ENCODE results near the gene DDX56. TPM values are rescaled to one million over a fixed set of nuclear protein-coding genes. Genes with fewer than 3 reads are reported as not detected.
"Not testable (repeated sequence)": the region's sequence is repeated elsewhere in the genome, so short reads cannot be mapped to it uniquely, and the experiment has no call there.

The DDX56 gene
- polyA plus RNA-seq, 1 donor: 97.1 TPM

DNA sequence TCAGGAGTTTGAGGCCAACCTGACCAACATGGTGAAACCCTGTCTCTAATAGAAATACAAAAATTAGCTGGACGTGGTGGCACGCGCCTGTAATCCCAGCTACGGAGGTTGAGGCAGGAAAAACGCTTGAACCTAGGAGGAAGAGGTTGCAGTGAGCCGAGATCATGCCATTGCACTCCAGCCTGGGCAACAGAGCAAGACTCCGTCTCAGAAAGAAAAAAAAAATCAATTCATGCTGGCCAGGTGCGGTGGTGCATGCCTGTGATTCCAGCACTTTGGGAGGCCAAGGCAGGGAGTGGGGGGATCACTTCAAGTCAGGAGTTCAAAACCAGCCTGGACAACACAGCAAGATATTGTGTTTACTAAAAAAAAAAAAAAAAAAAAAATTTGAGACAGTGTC is 23.5 kb upstream of the DDX56 start:
- not testable (repeated sequence) for H3K4me1 ChIP-seq (ENCODE audit: control insufficient read depth, insufficient read depth, low read length); H3K4me3 ChIP-seq (ENCODE audit: low read length); H3K27me3 ChIP-seq (ENCODE audit: control insufficient read depth, insufficient read depth, low read length); H3K9me3 ChIP-seq (ENCODE audit: control insufficient read depth, low read depth, low read length); H3K27ac ChIP-seq (ENCODE audit: low read length); DNase-seq; H3K36me3 ChIP-seq (ENCODE audit: control insufficient read depth, insufficient read depth, low read length)
- WGBS (ENCODE audit: insufficient coverage, low lambda C conversion rate): no CpG with 5 or more reads among the region's 8 CpGs

DNA sequence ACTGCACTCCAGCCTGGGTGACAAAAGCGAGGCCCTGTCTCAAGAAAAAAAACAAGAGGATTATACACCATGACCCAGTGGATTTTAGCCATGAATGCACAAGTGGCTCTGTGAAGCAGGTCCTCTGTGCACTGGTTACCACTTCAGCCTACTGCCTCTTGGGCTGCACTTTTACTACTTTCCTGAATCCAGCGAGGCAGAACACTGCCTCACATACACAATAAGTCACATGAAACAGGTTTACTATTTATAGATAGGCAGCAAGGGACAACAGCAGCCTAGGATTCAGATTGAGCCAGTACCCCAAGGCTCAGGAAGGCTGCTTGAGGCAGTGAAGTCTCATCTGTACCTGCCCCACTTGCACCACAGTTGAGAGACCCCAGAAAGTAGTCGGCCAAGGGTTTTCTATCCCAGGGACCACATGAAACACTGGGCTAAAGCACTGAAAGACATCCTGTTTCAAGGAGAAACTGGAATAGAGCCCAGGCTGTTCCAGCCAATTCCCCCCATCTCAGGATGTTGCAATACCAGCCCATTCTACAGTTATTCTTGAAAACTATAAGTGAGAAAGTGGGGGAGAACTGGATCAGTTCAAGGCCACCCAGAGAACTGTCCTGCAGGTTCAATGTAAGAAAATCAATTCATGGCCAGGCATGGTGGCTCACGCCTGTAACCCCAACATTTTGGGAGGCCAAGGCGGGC is 22.4 kb upstream of the DDX56 start:
- no peaks in the 10 kb centered on the region for H3K4me1 ChIP-seq (ENCODE audit: control insufficient read depth, insufficient read depth, low read length)
- H3K9me3 ChIP-seq (ENCODE audit: control insufficient read depth, low read depth, low read length): no peaks in the 10 kb centered on the region
- no peak overlapping the region for H3K4me3 ChIP-seq (ENCODE audit: low read length)
- no peak overlapping the region for H3K27ac ChIP-seq (ENCODE audit: low read length)
- DNase-seq: no peak
- H3K27me3 ChIP-seq (ENCODE audit: control insufficient read depth, insufficient read depth, low read length): no peaks in the 10 kb centered on the region
- WGBS (ENCODE audit: insufficient coverage, low lambda C conversion rate): no CpG with 5 or more reads among the region's 5 CpGs
- H3K36me3 ChIP-seq (ENCODE audit: control insufficient read depth, insufficient read depth, low read length): no peaks in the 10 kb centered on the region

DNA sequence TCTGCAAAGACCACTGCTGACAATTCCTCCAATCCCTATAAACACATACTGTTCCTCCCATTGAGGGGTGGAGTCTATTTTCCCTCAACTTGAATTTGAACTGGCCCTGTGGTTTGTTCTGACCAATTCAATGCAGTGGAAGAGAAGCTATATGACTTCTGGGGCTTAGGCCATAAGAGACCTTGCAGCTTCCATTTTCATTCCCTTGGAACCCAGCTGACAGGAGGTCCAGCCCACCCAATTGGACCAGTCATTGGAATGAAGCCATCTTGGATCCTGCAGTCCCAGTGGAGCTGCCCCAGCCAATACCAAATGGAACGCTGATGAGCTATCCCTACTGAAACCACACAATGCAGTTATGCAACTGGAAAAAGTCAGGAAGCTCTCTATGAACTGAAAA is 17.2 kb upstream of the DDX56 start:
- H3K4me1 ChIP-seq (ENCODE audit: control insufficient read depth, insufficient read depth, low read length): peaks cover 3% of the 10 kb centered on the region
- no peak overlapping the region for H3K4me3 ChIP-seq (ENCODE audit: low read length)
- no peak overlapping the region for H3K27ac ChIP-seq (ENCODE audit: low read length)
- WGBS (ENCODE audit: insufficient coverage, low lambda C conversion rate): no CpG with 5 or more reads among the region's 1 CpG
- H3K36me3 ChIP-seq (ENCODE audit: control insufficient read depth, insufficient read depth, low read length): no peaks in the 10 kb centered on the region
- no peak for DNase-seq
- no peaks in the 10 kb centered on the region for H3K9me3 ChIP-seq (ENCODE audit: control insufficient read depth, low read depth, low read length)
- no peaks in the 10 kb centered on the region for H3K27me3 ChIP-seq (ENCODE audit: control insufficient read depth, insufficient read depth, low read length)

DNA sequence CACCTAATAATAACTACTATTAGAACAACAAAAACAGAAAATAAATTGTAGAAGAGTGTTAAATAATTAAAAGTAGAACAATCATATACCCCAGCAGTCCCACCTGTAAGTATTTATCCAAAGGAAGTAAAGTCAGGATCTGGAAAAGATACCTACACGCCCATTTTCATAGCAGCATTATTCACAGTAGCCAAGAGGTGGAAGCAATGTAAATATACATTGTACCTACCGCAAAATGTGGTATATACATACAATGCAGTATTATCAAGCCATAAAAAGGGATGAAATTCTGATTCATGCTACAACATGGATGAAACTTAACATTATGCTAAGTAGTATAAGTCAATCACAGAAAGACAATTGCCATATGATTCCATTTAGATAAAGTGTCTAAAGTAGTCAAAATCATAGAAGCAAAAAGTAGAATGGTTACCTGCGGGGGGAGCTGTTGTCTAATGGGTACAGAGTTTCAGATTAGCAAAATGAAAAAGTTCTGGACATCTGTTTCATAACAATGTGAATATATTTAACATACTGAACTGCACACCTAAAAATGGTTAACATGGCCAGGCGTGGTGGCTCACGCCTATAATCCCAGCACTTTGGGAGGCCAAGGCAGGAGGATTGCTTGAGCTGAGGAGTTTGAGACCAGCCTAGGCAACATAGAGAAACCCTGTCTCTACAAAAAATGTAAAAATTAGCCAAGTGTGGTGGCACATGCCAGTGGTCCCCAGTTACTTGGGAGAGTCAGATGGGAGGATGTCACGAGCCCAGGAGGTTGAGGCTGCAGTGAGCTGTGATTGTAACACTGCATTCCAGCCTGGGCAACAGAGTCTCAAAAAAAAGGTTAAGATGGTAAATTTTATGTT is 14.4 kb upstream of the DDX56 start:
- 0% methylated on average over 1 of the region's 6 CpGs for WGBS (ENCODE audit: insufficient coverage, low lambda C conversion rate)
- Histone ChIP-seq H3K27me3 (ENCODE audit: control insufficient read depth, insufficient read depth, low read length) (no peaks in the 10 kb centered on the region), H3K9me3 (ENCODE audit: control insufficient read depth, low read depth, low read length) (no peaks in the 10 kb centered on the region), H3K27ac (ENCODE audit: low read length) (no peak overlapping the region), H3K4me1 (ENCODE audit: control insufficient read depth, insufficient read depth, low read length) (peaks cover 5% of the 10 kb centered on the region), H3K4me3 (ENCODE audit: low read length) (no peak overlapping the region), H3K36me3 (ENCODE audit: control insufficient read depth, insufficient read depth, low read length) (no peaks in the 10 kb centered on the region)
- DNase-seq: peak; percentile 42 to 62

DNA sequence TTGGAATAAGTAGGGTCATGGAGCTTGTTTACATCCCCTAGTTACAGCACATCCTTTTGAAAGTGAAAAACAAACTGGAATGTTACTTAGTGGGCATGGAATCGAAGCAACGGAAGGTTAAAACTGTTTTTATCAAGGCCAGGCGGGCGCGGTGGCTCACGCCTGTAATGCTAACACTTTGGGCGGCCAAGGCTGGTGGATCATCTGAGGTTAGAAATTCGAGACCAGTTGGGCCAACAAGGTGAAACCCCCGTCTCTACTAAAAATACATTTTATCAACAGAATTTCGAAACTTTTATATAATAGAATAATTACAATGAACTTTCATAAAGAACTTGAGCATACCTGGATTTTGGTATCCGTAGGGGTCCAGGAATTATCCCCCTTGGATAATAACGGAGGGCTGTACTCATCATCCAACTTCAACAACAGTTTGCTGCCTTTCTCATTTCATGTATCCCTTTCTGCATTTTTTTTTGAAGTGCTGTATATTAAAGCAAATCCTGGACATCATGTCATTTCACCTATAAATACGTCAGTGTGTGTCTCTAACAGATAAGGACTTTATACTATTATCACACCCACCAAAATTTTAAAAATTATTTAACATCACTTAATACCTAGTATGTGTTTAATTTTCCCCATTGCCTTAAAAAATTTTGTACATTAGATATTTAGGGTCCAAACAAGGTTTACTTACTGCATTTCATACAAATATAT is 9.6 kb upstream of the DDX56 start:
- peak overlapping the region; percentile 65 for H3K4me3 ChIP-seq (ENCODE audit: low read length)
- DNase-seq: no peak

DNA sequence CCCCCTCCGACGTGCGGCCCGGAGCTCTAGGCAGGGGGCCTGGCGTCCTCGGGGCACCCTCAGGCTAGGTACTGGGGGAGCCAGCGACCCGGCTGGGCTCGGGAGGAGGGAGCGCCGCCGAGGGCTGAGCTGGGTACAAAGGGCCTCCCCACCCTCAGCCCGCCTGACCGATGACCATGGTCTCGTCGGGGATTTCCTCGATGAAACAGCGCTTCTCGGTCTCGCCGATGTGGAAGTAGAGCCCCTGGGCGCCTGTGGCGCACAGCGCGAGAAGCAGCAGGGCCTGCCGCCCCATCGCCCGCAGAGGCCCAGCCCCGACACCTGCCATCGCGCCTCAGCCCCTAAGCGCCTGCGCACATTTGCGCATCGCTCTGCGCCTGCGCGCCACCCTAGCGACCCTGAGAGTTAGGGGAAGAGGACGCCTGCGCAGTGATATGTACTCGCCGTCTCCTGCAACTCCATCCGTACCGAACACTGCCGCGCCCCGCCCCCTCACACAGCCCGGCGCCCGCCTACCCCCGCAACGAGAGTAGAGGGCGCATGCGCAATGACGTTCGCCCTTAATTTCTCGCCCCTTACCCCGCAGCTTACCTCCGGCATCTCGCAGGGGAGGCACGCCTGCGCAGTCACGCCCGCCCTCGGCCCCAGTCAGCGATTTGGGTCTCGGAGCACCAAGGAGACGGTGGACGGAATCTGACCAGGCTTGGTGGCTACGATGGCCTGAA is 8.3 kb upstream of the DDX56 start, which contains the start of gene TMED4:
Gene TMED4 (minus strand): TSS at position 353 of the 725 bp plus-strand sequence. CDS start 25 bp downstream, at position 328.
- Histone ChIP-seq H3K27me3 (ENCODE audit: control insufficient read depth, insufficient read depth, low read length) (no peaks in the 10 kb centered on the region), H3K9me3 (ENCODE audit: control insufficient read depth, low read depth, low read length) (no peaks in the 10 kb centered on the region), H3K27ac (ENCODE audit: low read length) (peak within 1 kb of the TSS; percentile 98), H3K4me1 (ENCODE audit: control insufficient read depth, insufficient read depth, low read length) (peaks cover 12% of the 10 kb centered on the region), H3K36me3 (ENCODE audit: control insufficient read depth, insufficient read depth, low read length) (peaks cover 23% of the 10 kb centered on the region), H3K4me3 (ENCODE audit: low read length) (peak within 1 kb of the TSS; percentile 85)
- no CpG with 5 or more reads among the region's 71 CpGs for WGBS (ENCODE audit: insufficient coverage, low lambda C conversion rate)
- DNase-seq: peak; percentile 99 to 100

More for the DNA sequence above, 9.6 kb upstream of the DDX56 start:
- Histone ChIP-seq H3K27me3 (ENCODE audit: control insufficient read depth, insufficient read depth, low read length) (no peaks in the 10 kb centered on the region), H3K36me3 (ENCODE audit: control insufficient read depth, insufficient read depth, low read length) (peaks cover 16% of the 10 kb centered on the region), H3K9me3 (ENCODE audit: control insufficient read depth, low read depth, low read length) (no peaks in the 10 kb centered on the region), H3K4me1 (ENCODE audit: control insufficient read depth, insufficient read depth, low read length) (peaks cover 12% of the 10 kb centered on the region), H3K27ac (ENCODE audit: low read length) (peak overlapping the region; percentile 98)
- WGBS (ENCODE audit: insufficient coverage, low lambda C conversion rate): 92% methylated on average over 2 of the region's 13 CpGs

DNA sequence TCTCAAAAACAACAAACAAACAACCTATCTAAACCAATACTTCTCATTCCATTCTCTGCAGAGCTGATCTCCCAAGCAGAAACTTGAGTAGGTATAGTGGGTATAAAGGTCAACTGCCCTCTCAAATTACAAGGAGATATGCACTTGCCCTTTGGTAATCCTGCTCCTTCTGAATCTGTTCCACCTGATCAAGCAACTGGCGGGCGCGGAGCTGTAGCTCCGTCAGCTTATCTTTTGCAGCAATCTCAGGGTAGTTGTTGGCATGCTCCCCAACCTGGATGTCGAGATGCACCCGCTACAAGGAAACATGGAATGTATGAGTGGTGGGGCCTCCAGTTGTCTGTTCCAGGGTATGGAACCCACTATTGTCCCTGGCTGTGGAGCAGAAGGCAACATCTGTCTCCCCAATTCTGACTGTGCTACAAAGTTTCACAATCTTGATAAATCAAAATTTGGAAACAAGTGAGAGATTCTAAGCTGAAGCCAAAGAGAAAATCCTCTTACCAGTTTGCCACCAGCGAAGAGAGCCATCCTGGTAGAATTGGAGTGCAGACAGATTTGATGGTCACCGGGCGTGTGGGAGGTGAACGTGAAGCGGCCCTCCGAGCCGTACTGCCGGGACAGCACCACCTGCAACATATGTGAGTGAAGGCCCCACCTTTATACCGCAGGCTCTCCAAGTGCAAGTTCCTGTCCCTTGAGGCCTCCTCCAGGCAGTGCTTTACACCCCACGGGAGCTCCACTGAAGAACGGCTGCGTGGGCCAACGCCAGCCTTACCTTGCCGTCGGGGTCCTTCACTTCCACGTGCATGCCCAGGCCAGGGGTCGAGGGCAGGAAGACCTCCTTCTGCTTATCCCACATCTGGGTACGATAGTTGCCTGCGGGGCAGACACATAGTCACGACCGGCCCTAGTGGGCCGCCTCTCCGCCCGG is 7.5 kb upstream of the DDX56 start:
- Histone ChIP-seq H3K4me1 (ENCODE audit: control insufficient read depth, insufficient read depth, low read length) (peaks cover 12% of the 10 kb centered on the region), H3K36me3 (ENCODE audit: control insufficient read depth, insufficient read depth, low read length) (peaks cover 25% of the 10 kb centered on the region), H3K27me3 (ENCODE audit: control insufficient read depth, insufficient read depth, low read length) (no peaks in the 10 kb centered on the region), H3K27ac (ENCODE audit: low read length) (peak overlapping the region; percentile 98), H3K4me3 (ENCODE audit: low read length) (peak overlapping the region; percentile 85), H3K9me3 (ENCODE audit: control insufficient read depth, low read depth, low read length) (no peaks in the 10 kb centered on the region)
- no CpG with 5 or more reads among the region's 30 CpGs for WGBS (ENCODE audit: insufficient coverage, low lambda C conversion rate)
- DNase-seq: peak; percentile 76 to 86

DNA sequence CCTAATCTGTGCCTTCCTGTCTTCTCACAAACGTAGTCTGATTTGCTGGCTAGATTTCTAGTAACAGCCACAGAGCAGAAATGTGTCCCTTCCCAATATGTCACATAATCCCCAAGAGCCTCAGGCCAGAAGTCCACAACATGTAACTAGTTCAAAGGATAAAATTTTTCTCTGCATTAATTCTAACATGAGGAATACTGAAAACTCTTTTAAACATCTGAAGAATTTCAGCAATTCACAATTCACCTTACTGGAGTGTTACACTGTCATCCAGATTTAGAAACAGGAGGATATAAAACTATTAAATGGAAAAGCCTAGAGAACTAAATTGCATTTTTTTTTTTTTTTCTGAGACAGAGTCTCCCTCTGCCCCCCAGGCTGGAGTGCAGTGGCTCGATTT is 2.5 kb upstream of the DDX56 start:
- Histone ChIP-seq H3K36me3 (ENCODE audit: control insufficient read depth, insufficient read depth, low read length) (peaks cover 46% of the 10 kb centered on the region), H3K27ac (ENCODE audit: low read length) (no peak overlapping the region), H3K9me3 (ENCODE audit: control insufficient read depth, low read depth, low read length) (no peaks in the 10 kb centered on the region), H3K4me3 (ENCODE audit: low read length) (no peak overlapping the region), H3K4me1 (ENCODE audit: control insufficient read depth, insufficient read depth, low read length) (peaks cover 22% of the 10 kb centered on the region), H3K27me3 (ENCODE audit: control insufficient read depth, insufficient read depth, low read length) (no peaks in the 10 kb centered on the region)
- WGBS (ENCODE audit: insufficient coverage, low lambda C conversion rate): no CpG with 5 or more reads among the region's 2 CpGs
- no peak for DNase-seq

DNA sequence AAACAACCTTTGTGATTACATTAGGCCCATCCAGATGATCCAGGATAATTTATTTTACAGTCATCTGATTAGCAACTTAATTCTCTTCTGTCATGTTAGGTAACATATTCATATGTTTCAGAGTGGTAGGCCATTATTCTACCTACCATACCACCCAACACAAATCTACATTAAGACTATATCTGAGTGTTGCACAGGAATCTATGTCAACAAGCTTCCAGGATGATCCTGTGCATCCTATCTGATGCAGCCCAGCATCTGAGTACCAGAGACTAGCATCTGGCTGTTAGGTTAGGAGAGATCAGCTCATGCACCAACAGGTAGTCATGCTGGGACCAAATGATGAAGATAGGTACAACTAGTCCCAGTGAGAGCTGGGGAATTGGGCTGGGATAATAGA is 1.3 kb upstream of the DDX56 start:
- Histone ChIP-seq H3K36me3 (ENCODE audit: control insufficient read depth, insufficient read depth, low read length) (peaks cover 54% of the 10 kb centered on the region), H3K27ac (ENCODE audit: low read length) (no peak overlapping the region), H3K27me3 (ENCODE audit: control insufficient read depth, insufficient read depth, low read length) (no peaks in the 10 kb centered on the region), H3K4me3 (ENCODE audit: low read length) (no peak overlapping the region), H3K9me3 (ENCODE audit: control insufficient read depth, low read depth, low read length) (no peaks in the 10 kb centered on the region), H3K4me1 (ENCODE audit: control insufficient read depth, insufficient read depth, low read length) (peaks cover 21% of the 10 kb centered on the region)
- no peak for DNase-seq
